GM19395 (cell line): ENCODE data around the gene VPS50.

Experiments
- ATAC-seq: cut with Tn5 transposase; IDR thresholded peaks from one replicate; pipeline ENCODE4 v1.9.1; 2021; ENCODE audit warnings: mild to moderate bottlenecking, moderate library complexity; ENCODE audit not compliant: unreplicated experiment

The VPS50 gene

DNA sequence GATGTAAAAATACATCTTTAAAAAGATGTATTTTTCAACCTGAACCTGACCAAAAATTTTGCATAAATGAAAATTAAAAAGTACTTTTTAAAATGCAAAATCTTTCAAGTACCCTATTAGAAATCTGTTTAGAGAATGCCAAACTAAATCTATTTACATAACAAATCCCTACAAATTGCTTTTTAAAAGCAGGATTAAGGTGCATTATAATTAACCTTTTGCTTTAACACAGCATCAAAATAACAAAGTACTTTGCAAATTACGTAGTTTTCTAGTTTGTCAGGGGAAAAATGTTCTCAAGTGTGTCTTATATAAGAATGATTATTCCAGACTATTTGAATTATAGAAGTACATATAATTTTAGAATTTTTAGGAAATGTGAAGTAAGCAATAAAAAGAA is 160.8 kb downstream of the VPS50 start:
- no peak for ATAC-seq

GRCh38 chr7:93399642-93400041 is 167.5 kb downstream of the VPS50 start:
- no peak for ATAC-seq

DNA sequence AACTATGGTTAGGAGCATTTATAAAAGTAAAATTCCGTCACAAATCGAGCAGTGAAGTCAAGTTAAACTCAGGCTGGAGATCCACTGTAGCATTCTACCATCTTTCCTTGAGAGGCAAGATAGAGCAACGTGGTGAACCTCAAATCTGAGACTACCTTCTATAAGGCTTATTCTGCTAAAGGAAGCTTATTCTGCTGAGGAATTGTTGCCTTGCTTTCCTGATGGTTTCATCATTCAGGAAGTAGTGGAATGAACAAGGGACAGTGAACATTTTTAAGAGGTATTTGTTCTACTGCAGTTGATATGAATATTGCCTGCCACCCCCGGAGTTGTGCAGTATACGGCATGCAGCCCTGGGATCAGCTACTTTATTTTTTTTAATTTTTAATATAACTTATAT is 170.8 kb downstream of the VPS50 start:
- no peak for ATAC-seq

- ATAC-seq: no peak
Observed at GRCh38 chr7:93407239-93407638, 175.1 kb downstream of the VPS50 start.

- ATAC-seq: no peak
Observed at GRCh38 chr7:93409324-93409723, 177.2 kb downstream of the VPS50 start.
